ENCODE measurements around the gene FKBP5.
A peak's percentile ranks its signal among the peaks of the same experiment; 100 is the strongest.

The FKBP5 gene

DNA sequence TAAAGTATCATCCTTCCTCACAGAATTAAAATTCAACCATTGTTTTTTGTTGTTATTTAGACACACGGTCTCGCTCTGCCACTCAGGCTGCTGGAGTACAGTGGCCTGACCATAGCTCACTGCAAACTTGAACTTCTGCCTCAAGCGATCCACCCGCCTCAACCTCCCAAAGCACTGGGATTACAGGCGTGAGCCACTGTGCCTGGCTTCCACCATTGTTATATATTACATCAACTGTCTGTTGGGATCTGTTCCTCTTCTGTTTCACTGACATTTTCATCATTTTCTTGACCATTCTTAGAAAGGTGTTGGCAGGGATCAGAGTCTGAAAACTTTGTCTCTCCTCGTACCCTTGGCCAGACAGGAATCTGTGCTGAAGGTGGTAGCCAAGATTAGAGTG lies 154.7 kb downstream of the FKBP5 start:
- ATAC-seq, result peak; percentile 46; the same call in 2 of the 3 replicates
- TF ChIP-seq OSR1 (CRISPR knock-in tag; IDR thresholded peaks at IDR 0.05) (no peak), ZNF8 (CRISPR knock-in tag; IDR thresholded peaks at IDR 0.05) (no peak), TOX (CRISPR knock-in tag; IDR thresholded peaks at IDR 0.05; ENCODE audit: borderline replicate concordance) (no peak), ISL1 (CRISPR knock-in tag; IDR thresholded peaks at IDR 0.05) (no peak), ZFP30 (CRISPR knock-in tag; IDR thresholded peaks at IDR 0.05) (no peak), RARB (CRISPR knock-in tag; IDR thresholded peaks at IDR 0.05) (no peak), BACH2 (CRISPR knock-in tag; IDR thresholded peaks at IDR 0.05; ENCODE audit: borderline replicate concordance) (no peak)
- TF ChIP-seq, protein P1, sequence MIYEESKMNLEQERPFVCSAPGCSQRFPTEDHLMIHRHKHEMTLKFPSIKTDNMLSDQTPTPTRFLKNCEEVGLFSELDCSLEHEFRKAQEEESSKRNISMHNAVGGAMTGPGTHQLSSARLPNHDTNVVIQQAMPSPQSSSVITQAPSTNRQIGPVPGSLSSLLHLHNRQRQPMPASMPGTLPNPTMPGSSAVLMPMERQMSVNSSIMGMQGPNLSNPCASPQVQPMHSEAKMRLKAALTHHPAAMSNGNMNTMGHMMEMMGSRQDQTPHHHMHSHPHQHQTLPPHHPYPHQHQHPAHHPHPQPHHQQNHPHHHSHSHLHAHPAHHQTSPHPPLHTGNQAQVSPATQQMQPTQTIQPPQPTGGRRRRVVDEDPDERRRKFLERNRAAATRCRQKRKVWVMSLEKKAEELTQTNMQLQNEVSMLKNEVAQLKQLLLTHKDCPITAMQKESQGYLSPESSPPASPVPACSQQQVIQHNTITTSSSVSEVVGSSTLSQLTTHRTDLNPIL (CRISPR knock-in tag; IDR thresholded peaks at IDR 0.05; ENCODE audit: low read depth), result no peak

GRCh38 chr6:35532126-35532525 lies 156.6 kb downstream of the FKBP5 start:
- TF ChIP-seq SNAI2 (CRISPR knock-in tag; IDR thresholded peaks at IDR 0.05) (no peak), ZNF8 (CRISPR knock-in tag; IDR thresholded peaks at IDR 0.05) (no peak), CSRNP3 (CRISPR knock-in tag; IDR thresholded peaks at IDR 0.05) (no peak)

GRCh38 chr6:35524380-35525020 lies 164.2 kb downstream of the FKBP5 start:
- ATAC-seq, result no peak
- TF ChIP-seq ZNF70 (CRISPR knock-in tag; IDR thresholded peaks at IDR 0.05), result no peak
- TF ChIP-seq ARNTL (CRISPR knock-in tag; IDR thresholded peaks at IDR 0.05; ENCODE audit: borderline replicate concordance, low read depth), result no peak
- TF ChIP-seq ZC3H10 (CRISPR knock-in tag; IDR thresholded peaks at IDR 0.05), result no peak
- no peak for TF ChIP-seq BACH2 (CRISPR knock-in tag; IDR thresholded peaks at IDR 0.05; ENCODE audit: borderline replicate concordance)
- no peak for TF ChIP-seq OSR1 (CRISPR knock-in tag; IDR thresholded peaks at IDR 0.05)
- TF ChIP-seq, protein P2, sequence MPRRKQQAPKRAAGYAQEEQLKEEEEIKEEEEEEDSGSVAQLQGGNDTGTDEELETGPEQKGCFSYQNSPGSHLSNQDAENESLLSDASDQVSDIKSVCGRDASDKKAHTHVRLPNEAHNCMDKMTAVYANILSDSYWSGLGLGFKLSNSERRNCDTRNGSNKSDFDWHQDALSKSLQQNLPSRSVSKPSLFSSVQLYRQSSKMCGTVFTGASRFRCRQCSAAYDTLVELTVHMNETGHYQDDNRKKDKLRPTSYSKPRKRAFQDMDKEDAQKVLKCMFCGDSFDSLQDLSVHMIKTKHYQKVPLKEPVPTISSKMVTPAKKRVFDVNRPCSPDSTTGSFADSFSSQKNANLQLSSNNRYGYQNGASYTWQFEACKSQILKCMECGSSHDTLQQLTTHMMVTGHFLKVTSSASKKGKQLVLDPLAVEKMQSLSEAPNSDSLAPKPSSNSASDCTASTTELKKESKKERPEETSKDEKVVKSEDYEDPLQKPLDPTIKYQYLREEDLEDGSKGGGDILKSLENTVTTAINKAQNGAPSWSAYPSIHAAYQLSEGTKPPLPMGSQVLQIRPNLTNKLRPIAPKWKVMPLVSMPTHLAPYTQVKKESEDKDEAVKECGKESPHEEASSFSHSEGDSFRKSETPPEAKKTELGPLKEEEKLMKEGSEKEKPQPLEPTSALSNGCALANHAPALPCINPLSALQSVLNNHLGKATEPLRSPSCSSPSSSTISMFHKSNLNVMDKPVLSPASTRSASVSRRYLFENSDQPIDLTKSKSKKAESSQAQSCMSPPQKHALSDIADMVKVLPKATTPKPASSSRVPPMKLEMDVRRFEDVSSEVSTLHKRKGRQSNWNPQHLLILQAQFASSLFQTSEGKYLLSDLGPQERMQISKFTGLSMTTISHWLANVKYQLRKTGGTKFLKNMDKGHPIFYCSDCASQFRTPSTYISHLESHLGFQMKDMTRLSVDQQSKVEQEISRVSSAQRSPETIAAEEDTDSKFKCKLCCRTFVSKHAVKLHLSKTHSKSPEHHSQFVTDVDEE (CRISPR knock-in tag; IDR thresholded peaks at IDR 0.05), result no peak

More at GRCh38 chr6:35532126-35532525, 156.6 kb downstream of the FKBP5 start:
- no peak for ATAC-seq
